Tibial nerve (tissue), 4 donors: ENCODE measurements around the gene HNRNPUL1.

Experiments used
- EP300 ChIP-seq, 2 donors: sonication (generic); formaldehyde crosslinking; IDR thresholded peaks; one replicate each; pipeline ENCODE4 v1.6.1; 2017; ENCODE audit warnings: antibody characterized with exemption in 2 of 2, mild to moderate bottlenecking in 1 of 2
- POLR2A ChIP-seq, 2 donors: fragments of 450-650 bp; IDR thresholded peaks; one replicate each; pipeline ENCODE4 v1.6.1; 2017; ENCODE audit warnings: antibody characterized with exemption in 2 of 2, mild to moderate bottlenecking in 2 of 2, moderate library complexity in 2 of 2
- TF ChIP-seq, protein P1 (sequence below), 5 experiments: fragments of 200-600 bp in 3 of 5; fragments of 450-650 bp in 2 of 5; sonication (generic) in 3 of 5; IDR thresholded peaks; one replicate each; pipeline ENCODE4 v1.5.1; 2016 to 2019; ENCODE audit warnings: antibody characterized with exemption in 5 of 5, mild to moderate bottlenecking in 3 of 5, moderate library complexity in 2 of 5

DNA sequence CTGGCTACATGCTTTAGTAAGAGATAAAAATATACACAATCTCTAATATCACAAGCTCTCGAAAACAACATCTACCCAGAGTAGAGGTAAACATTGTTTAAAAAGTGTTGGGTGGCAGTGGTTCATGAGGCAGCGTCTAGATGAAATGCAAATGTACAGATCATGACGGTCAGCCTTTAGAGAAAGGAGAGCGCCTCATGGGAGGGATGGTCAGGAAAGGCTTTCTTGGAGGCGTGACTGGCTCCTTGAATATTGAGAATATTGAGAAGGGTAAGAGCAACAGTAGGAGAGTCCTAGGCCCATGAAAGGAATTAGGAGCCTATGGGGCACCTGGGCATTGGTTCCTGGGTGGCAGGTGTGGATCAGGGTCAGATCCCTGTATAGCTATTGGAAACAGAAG is 10.6 kb downstream of the HNRNPUL1 start:
- TF ChIP-seq, protein P1, sequence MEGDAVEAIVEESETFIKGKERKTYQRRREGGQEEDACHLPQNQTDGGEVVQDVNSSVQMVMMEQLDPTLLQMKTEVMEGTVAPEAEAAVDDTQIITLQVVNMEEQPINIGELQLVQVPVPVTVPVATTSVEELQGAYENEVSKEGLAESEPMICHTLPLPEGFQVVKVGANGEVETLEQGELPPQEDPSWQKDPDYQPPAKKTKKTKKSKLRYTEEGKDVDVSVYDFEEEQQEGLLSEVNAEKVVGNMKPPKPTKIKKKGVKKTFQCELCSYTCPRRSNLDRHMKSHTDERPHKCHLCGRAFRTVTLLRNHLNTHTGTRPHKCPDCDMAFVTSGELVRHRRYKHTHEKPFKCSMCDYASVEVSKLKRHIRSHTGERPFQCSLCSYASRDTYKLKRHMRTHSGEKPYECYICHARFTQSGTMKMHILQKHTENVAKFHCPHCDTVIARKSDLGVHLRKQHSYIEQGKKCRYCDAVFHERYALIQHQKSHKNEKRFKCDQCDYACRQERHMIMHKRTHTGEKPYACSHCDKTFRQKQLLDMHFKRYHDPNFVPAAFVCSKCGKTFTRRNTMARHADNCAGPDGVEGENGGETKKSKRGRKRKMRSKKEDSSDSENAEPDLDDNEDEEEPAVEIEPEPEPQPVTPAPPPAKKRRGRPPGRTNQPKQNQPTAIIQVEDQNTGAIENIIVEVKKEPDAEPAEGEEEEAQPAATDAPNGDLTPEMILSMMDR (IDR thresholded peaks at IDR 0.05), result no peak
- TF ChIP-seq POLR2A (IDR thresholded peaks at IDR 0.05), result no peak
- TF ChIP-seq EP300 (IDR thresholded peaks at IDR 0.05), result no peak
